Spleen (tissue), 7 donors: ENCODE results near the gene LRWD1.
"Not testable (repeated sequence)": the region's sequence is repeated elsewhere in the genome, so short reads cannot be mapped to it uniquely, and the experiment has no call there.

Source experiments
- CTCF ChIP-seq, 11 experiments: fragments of 200-600 bp in 7 of 11; fragments of 450-650 bp in 4 of 11; sonication (generic) in 4 of 11; IDR thresholded peaks in 8 of 11; conservative IDR thresholded peaks in 3 of 11; 1 replicate in 7 of 11; 2 replicates in 4 of 11; pipeline versions ENCODE4 v1.4.0 to v1.8.0; 2016 to 2021; ENCODE audit warnings: antibody characterized with exemption in 11 of 11, inconsistent platforms in 4 of 11, mild to moderate bottlenecking in 1 of 11
- POLR2AphosphoS5 ChIP-seq, 3 donors: sonication (generic); formaldehyde crosslinking; IDR thresholded peaks; one replicate each; pipeline ENCODE4 v1.5.1; 2017; ENCODE audit warnings: antibody characterized with exemption in 3 of 3
- donor health status: DM: no; HTN: no; CAD: no; lungs with moderate emphysema.
- donor health status: DM: no; HTN: no; CAD: no.
- donor health status: DM: no; HTN: no; CAD: no.

DNA sequence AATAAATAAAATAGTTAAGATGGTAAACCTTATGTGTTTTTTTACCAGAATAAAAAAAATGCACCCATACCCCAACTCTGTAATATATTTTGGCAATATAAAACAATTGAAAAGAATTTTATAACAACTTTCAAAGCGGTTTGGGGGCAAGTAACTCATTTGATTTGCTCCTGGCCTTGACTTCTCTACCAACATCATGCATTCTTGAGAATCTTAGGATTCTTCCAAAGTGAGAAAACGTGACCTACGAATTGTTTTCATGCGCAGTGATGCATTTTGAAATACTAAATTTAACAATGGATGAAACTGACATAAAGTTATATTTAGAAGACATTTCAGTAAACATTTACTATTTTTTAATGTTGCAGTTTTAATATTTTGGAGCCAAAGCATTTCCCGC lies 56.0 kb downstream of the LRWD1 start:
- TF ChIP-seq CTCF (IDR thresholded peaks at IDR 0.05 in 8 of 11, conservative IDR thresholded peaks at IDR 0.05 in 3 of 11); POLR2AphosphoS5 (IDR thresholded peaks at IDR 0.05): not testable (repeated sequence)
